ENCODE results near the gene COIL.
"Not testable (repeated sequence)": the region's sequence is repeated elsewhere in the genome, so short reads cannot be mapped to it uniquely, and the experiment has no call there.

COIL gene

DNA sequence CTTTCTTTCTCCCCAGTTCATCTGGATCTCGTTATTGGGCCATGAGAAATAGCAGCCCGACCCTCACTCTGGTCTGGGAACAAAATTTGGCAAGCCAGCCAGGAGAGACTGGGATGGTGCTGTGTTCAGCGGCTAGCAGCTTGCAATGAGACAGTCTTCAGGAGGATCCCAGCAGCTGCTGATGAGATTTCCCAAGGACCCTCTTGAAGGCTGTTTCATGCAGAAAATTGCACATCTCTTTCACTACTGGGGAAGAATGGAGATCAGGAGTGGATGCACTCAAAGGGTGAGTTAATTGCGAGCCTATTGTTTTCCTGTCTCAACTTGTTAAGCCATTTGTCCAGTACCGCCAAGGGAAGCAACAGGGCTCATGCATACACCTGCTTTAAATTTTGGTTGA, 5.5 kb upstream of the COIL start:
- H3K4me3 ChIP-seq (ENCODE audit: low read depth, low read length): no peak overlapping the region
- DNase-seq: no peak
- H3K27ac ChIP-seq: no peak overlapping the region
- no peaks in the 10 kb centered on the region for H3K36me3 ChIP-seq (replicated peaks)
- in situ Hi-C loops (cut with HindIII; ENCODE audit: low pct_ligation_motif_present, low sequenced_read_pairs): no loop called here
- no peaks in the 10 kb centered on the region for H3K27me3 ChIP-seq (replicated peaks)
- TF ChIP-seq, protein P1, sequence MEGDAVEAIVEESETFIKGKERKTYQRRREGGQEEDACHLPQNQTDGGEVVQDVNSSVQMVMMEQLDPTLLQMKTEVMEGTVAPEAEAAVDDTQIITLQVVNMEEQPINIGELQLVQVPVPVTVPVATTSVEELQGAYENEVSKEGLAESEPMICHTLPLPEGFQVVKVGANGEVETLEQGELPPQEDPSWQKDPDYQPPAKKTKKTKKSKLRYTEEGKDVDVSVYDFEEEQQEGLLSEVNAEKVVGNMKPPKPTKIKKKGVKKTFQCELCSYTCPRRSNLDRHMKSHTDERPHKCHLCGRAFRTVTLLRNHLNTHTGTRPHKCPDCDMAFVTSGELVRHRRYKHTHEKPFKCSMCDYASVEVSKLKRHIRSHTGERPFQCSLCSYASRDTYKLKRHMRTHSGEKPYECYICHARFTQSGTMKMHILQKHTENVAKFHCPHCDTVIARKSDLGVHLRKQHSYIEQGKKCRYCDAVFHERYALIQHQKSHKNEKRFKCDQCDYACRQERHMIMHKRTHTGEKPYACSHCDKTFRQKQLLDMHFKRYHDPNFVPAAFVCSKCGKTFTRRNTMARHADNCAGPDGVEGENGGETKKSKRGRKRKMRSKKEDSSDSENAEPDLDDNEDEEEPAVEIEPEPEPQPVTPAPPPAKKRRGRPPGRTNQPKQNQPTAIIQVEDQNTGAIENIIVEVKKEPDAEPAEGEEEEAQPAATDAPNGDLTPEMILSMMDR (IDR thresholded peaks at IDR 0.05; ENCODE audit: low read depth, low read length, missing control alignments): no peak

DNA sequence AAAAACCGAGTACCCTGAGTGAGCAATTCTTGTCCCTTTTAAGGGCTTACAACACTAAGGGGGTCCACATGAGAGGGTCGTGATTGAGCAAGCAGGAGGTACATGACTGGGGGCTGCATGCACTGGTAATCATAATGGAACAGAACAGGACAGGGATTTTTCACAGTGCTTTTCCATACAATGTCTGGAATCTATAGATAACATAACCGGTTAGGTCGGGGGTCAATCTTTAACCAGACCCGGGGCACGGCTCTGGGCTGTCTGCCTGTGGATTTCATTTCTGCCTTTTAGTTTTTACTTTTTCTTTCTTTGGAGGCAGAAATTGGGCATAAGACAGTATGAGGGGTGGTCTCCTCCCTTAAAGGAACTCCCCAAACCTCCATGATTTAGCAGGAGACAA, 4.8 kb upstream of the COIL start:
- DNase-seq; in situ Hi-C loops (cut with HindIII; ENCODE audit: low pct_ligation_motif_present, low sequenced_read_pairs); H3K27ac ChIP-seq; H3K36me3 ChIP-seq (replicated peaks); H3K27me3 ChIP-seq (replicated peaks); H3K4me3 ChIP-seq (ENCODE audit: low read depth, low read length): not testable (repeated sequence)

DNA sequence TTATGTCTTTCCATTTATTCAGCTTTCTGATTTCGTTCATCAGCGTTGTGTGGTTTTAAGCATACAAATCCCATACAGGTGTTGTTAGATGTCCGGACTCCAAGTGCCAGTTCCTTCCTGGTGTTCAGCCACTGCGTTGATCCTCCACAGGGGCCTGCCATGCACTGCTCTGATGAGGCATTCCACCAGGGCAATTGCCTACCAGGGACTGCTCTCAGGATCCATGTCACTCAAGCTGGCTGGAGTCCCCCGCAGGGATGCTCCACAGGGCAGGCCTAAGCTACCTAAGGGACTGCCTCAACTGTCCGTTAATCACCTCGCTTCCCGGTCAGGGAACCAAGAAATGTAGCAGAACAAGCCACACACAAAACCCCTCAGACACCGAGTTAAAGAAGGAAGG, 4.4 kb upstream of the COIL start:
- H3K4me3 ChIP-seq (ENCODE audit: low read depth, low read length); DNase-seq; H3K27me3 ChIP-seq (replicated peaks); in situ Hi-C loops (cut with HindIII; ENCODE audit: low pct_ligation_motif_present, low sequenced_read_pairs); H3K27ac ChIP-seq; H3K36me3 ChIP-seq (replicated peaks): not testable (repeated sequence)

DNA sequence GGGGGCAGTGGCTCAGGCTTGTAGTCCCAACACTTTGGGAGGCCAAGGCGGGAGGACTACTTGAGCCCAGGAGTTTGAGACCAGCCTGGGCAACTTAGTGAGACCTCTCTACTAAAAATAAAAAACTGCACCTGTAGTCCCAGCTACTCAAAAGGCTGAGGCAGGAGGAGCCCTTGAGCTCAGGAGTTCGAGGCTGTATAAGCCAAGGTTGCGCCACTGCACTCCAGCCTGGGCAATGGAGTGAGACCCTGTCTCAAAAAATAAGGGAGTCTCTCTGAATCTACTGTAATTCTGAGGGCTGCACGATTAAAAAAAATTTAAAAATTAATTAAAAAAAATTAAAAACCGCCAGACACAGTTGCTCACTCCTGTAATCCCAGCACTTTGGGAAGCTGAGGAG, 3.9 kb downstream of the COIL start:
- DNase-seq: no peak
- no peaks in the 10 kb centered on the region for H3K27me3 ChIP-seq (replicated peaks)
- H3K36me3 ChIP-seq (replicated peaks): no peaks in the 10 kb centered on the region
- TF ChIP-seq, protein P1 (IDR thresholded peaks at IDR 0.05; ENCODE audit: low read depth, low read length, missing control alignments): no peak
- H3K27ac ChIP-seq: no peak overlapping the region
- H3K4me3 ChIP-seq (ENCODE audit: low read depth, low read length): no peak overlapping the region
- in situ Hi-C loops (cut with HindIII; ENCODE audit: low pct_ligation_motif_present, low sequenced_read_pairs): no loop called here

DNA sequence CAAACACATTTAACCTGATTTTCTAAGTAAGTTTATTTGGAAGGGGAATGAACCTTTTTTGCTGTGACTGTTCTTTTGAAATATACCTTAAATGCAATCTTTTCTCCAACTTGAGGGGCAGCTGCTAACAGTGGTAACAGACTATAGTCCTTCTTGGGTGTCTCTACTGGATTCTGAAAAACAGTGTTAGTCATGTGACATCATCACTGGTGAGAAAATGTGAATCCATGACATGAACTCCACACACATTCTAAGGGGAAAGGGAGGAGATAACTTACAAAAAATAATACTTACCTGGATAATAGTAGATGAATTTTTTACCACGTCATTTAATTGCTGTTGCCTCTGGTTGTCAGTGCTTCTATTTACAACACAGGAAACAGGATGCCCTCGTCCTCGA, 11.3 kb downstream of the COIL start:
- Histone ChIP-seq H3K27ac (no peak overlapping the region), H3K4me3 (ENCODE audit: low read depth, low read length) (no peak overlapping the region), H3K27me3 (replicated peaks) (no peaks in the 10 kb centered on the region), H3K36me3 (replicated peaks) (peaks cover 8% of the 10 kb centered on the region)
- in situ Hi-C loops (cut with HindIII; ENCODE audit: low pct_ligation_motif_present, low sequenced_read_pairs): no loop called here
- TF ChIP-seq, protein P1 (IDR thresholded peaks at IDR 0.05; ENCODE audit: low read depth, low read length, missing control alignments): no peak
- no peak for DNase-seq

DNA sequence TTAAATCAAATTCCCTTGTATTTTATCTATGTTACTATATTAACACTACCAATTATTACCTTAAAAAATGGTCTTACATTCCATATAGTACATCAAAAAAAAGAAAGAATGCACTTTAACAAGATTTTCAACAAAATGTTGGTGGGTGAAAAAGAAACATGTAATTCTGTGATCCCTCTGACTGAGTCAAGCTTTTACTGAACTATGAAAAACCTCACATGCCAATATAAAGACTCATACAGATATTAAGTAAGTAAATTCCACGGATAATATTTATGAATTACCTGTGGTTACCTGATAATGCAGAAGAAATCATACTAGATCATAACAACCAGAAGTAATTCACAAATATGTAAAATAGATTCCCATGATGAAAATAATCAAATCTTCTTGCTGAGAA, 12.4 kb downstream of the COIL start:
- H3K27ac ChIP-seq: no peak overlapping the region
- H3K4me3 ChIP-seq (ENCODE audit: low read depth, low read length): no peak overlapping the region
- TF ChIP-seq, protein P1 (IDR thresholded peaks at IDR 0.05; ENCODE audit: low read depth, low read length, missing control alignments): no peak
- H3K27me3 ChIP-seq (replicated peaks): no peaks in the 10 kb centered on the region
- in situ Hi-C loops (cut with HindIII; ENCODE audit: low pct_ligation_motif_present, low sequenced_read_pairs): no loop called here
- no peak for DNase-seq
- peaks cover 14% of the 10 kb centered on the region for H3K36me3 ChIP-seq (replicated peaks)

DNA sequence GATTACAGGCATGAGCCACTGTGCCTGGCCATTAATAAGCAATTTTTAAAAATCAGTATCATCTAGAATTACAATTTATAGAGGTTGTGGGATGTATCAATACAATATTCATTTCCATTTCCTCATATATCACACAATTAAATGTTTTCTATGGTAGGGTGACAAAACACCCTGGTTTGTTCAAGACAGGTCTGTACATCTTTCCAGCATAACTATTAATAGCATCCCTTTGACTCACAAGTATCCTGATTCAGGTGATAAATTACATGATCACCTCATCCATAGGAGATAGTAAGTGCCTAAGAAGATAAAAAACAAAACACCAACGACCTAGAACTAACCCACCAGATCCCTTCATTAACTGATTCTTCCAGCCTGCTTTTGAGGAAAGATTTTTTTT, 13.1 kb downstream of the COIL start:
- H3K36me3 ChIP-seq (replicated peaks): peaks cover 14% of the 10 kb centered on the region

More for the DNA sequence above, 13.1 kb downstream of the COIL start:
- in situ Hi-C loops (cut with HindIII; ENCODE audit: low pct_ligation_motif_present, low sequenced_read_pairs): no loop called here
- TF ChIP-seq, protein P1 (IDR thresholded peaks at IDR 0.05; ENCODE audit: low read depth, low read length, missing control alignments): no peak
- Histone ChIP-seq H3K4me3 (ENCODE audit: low read depth, low read length) (no peak overlapping the region), H3K27me3 (replicated peaks) (no peaks in the 10 kb centered on the region), H3K27ac (no peak overlapping the region)
- DNase-seq: no peak
